Subcutaneous abdominal adipose tissue (tissue), 5 donors: ENCODE measurements around the gene LTBP1.
"Not testable (repeated sequence)": the region's sequence is repeated elsewhere in the genome, so short reads cannot be mapped to it uniquely, and the experiment has no call there.

Experiments used
- H3K27ac ChIP-seq: one replicate; pipeline ENCODE4 v1.7.0; 2013; ENCODE audit warnings: low read depth, mild to moderate bottlenecking, inconsistent platforms, low read length, moderate library complexity
- H3K27me3 ChIP-seq, 5 donors: one replicate each; pipeline ENCODE4 v1.7.0; 2013; ENCODE audit warnings: low read length in 5 of 5, inconsistent platforms in 1 of 5; ENCODE audit not compliant: control insufficient read depth in 5 of 5, insufficient read depth in 4 of 5
- H3K36me3 ChIP-seq, 5 donors: one replicate each; pipeline ENCODE4 v1.7.0; 2013; ENCODE audit warnings: low read length in 5 of 5; ENCODE audit not compliant: control insufficient read depth in 5 of 5, insufficient read depth in 5 of 5
- H3K4me1 ChIP-seq, 5 donors: one replicate each; pipeline ENCODE4 v1.7.0; 2013; ENCODE audit warnings: low read length in 5 of 5, mild to moderate bottlenecking in 3 of 5, moderate library complexity in 1 of 5; ENCODE audit not compliant: control insufficient read depth in 5 of 5, insufficient read depth in 5 of 5
- H3K4me3 ChIP-seq, 5 donors: one replicate each; pipeline ENCODE4 v1.7.0; 2013; ENCODE audit warnings: low read length in 5 of 5, low read depth in 1 of 5
- H3K9ac ChIP-seq, 5 donors: one replicate each; pipeline ENCODE4 v1.7.0; 2013; ENCODE audit warnings: low read length in 5 of 5, mild to moderate bottlenecking in 4 of 5, moderate library complexity in 3 of 5
- H3K9me3 ChIP-seq, 5 donors: one replicate each; pipeline ENCODE4 v1.7.0; 2013; ENCODE audit warnings: low read length in 5 of 5; ENCODE audit not compliant: control insufficient read depth in 5 of 5
- donor health status: healthy.
- donor health status: healthy.
- donor health status: healthy.
- donor health status: healthy.
- donor health status: healthy.

LTBP1 gene

DNA sequence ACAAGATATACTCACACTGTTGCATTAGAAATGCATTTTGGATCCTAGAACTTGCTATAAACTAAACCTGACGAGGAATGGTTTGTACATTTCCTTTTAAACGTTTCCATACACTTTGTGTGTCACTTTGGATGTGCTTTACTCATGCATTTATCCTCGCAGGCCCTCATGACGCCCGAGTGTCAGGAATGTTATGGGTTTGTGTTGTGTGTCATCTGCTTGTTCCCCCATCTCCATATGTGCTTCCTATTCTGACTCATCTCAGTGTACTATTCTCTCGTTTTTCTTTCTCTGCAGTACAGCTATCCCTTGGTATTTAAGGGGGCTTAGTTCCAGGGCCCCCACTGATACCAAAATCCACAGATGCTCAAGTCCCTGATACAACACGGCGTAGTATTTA, 408.2 kb downstream of the LTBP1 start:
- Histone ChIP-seq H3K27ac (no peak overlapping the region), H3K27me3 (no peaks in the 10 kb centered on the region), H3K4me1 (no peaks in the 10 kb centered on the region)

DNA sequence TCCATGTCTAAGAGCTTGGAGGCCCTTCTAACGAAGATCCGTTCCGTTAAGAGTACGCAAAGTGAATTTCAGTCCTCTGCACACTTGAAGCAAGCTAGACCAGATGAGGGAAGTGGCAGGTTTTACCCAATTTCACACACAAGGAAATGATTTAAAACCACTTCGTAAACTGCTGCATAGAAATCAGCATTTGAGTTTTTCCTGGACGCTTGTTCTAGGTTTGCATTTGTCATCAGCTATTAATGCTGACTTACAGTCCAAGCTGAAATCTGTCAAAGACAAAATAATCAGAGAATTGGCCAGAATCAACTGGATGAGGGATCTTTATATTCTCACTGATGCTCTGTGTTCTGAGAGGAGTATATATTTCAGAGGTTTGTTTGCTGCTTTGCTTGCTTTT, 412.1 kb downstream of the LTBP1 start:
- H3K27ac ChIP-seq, result no peak overlapping the region
- H3K4me1 ChIP-seq, result no peaks in the 10 kb centered on the region
- H3K27me3 ChIP-seq, result no peaks in the 10 kb centered on the region
- H3K9ac ChIP-seq, result no peak overlapping the region
- peaks cover 0 to 7% (median 4%) of the 10 kb centered on the region in 5 donors for H3K9me3 ChIP-seq
- no peak overlapping the region for H3K4me3 ChIP-seq
- H3K36me3 ChIP-seq, result no peaks in the 10 kb centered on the region

More for the DNA sequence above, 408.2 kb downstream of the LTBP1 start:
- H3K9ac ChIP-seq, result no peak overlapping the region
- no peaks in the 10 kb centered on the region for H3K36me3 ChIP-seq
- no peak overlapping the region for H3K4me3 ChIP-seq
- H3K9me3 ChIP-seq, result peaks cover 0 to 7% (median 4%) of the 10 kb centered on the region in 5 donors

DNA sequence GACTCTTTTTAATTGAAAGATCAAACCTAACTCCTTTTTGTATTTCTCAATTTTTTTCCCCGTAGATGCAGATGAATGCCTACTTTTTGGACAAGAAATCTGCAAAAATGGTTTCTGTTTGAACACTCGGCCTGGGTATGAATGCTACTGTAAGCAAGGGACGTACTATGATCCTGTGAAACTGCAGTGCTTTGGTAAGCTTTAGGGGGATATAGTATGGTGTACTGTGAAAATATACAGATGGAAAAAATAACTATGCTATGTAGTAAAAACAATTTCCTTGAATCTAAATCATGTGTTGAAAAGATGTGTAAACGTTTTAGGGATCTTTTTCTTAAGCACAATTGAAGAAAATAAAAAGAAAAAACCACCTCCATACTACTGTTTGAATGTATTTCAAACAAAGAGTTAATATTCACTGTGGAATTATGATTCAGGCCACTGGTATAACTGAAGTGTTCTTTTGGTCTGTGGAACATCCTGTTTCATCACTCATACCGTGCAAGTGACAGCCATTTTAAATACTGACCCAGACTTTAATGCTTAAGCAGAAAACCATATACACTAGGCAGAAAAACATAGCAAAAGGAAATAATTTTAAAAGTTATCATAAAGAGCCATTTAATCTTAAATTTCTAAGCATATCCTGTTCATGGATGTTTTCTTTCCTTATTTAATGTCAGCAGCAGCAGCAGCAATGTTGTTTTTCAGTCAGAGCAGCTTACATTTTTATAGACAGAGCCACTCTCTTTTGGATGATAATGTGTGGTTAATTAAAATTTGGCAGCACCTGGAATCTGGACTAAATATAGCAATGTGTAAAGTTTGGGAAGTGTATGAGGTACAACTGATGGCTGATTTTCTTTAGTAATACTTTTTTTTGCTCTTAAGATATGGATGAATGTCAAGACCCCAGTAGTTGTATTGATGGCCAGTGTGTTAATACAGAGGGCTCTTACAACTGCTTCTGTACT, 416.9 kb downstream of the LTBP1 start:
- no peak overlapping the region for H3K4me3 ChIP-seq
- no peak overlapping the region for H3K9ac ChIP-seq
- no peak overlapping the region for H3K27ac ChIP-seq
- H3K27me3 ChIP-seq, result no peaks in the 10 kb centered on the region
- no peaks in the 10 kb centered on the region for H3K36me3 ChIP-seq
- no peaks in the 10 kb centered on the region for H3K4me1 ChIP-seq
- H3K9me3 ChIP-seq, result no peaks in the 10 kb centered on the region

GRCh38 chr2:33365264-33365970, 418.7 kb downstream of the LTBP1 start:
- no peaks in the 10 kb centered on the region for H3K9me3 ChIP-seq
- H3K4me3 ChIP-seq, result no peak overlapping the region
- H3K9ac ChIP-seq, result no peak overlapping the region
- no peaks in the 10 kb centered on the region for H3K36me3 ChIP-seq
- H3K27ac ChIP-seq, result no peak overlapping the region
- H3K4me1 ChIP-seq, result no peaks in the 10 kb centered on the region
- H3K27me3 ChIP-seq, result no peaks in the 10 kb centered on the region

- Histone ChIP-seq H3K4me3 (no peak overlapping the region), H3K9ac (no peak overlapping the region), H3K36me3 (no peaks in the 10 kb centered on the region), H3K4me1 (no peaks in the 10 kb centered on the region), H3K27ac (no peak overlapping the region), H3K27me3 (no peaks in the 10 kb centered on the region), H3K9me3 (no peaks in the 10 kb centered on the region)
Observed at GRCh38 chr2:33366473-33366872, 419.7 kb downstream of the LTBP1 start.

GRCh38 chr2:33368524-33368923, 421.8 kb downstream of the LTBP1 start:
- not testable (repeated sequence) for H3K27ac ChIP-seq, H3K36me3 ChIP-seq, H3K4me3 ChIP-seq, H3K4me1 ChIP-seq, H3K9me3 ChIP-seq, H3K9ac ChIP-seq, H3K27me3 ChIP-seq

DNA sequence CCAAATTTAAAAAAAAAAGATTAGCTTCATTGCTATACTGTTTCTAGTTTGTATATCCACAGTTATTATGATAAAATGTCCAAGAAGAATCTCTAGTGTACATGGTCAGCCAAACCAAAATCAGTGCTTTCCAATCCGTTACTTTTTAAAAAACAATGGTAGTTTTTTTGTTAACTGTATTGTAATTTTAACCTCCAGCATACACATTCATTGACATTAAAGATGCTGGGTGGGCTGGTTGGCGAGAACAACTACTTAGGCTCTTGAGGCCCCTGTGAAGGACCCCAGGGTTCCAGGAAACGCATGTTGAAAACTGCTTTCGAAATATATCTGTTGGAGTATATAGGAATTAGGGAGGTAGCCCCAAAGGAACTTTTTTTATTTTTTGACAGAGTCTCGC, 422.4 kb downstream of the LTBP1 start:
- Histone ChIP-seq H3K27ac (no peak overlapping the region), H3K4me1 (peaks cover 0 to 8% (median 0%) of the 10 kb centered on the region in 5 donors), H3K4me3 (no peak overlapping the region), H3K9me3 (no peaks in the 10 kb centered on the region), H3K36me3 (no peaks in the 10 kb centered on the region), H3K9ac (no peak overlapping the region), H3K27me3 (no peaks in the 10 kb centered on the region)

GRCh38 chr2:33370636-33371265, 424.0 kb downstream of the LTBP1 start:
- no peak overlapping the region for H3K27ac ChIP-seq

DNA sequence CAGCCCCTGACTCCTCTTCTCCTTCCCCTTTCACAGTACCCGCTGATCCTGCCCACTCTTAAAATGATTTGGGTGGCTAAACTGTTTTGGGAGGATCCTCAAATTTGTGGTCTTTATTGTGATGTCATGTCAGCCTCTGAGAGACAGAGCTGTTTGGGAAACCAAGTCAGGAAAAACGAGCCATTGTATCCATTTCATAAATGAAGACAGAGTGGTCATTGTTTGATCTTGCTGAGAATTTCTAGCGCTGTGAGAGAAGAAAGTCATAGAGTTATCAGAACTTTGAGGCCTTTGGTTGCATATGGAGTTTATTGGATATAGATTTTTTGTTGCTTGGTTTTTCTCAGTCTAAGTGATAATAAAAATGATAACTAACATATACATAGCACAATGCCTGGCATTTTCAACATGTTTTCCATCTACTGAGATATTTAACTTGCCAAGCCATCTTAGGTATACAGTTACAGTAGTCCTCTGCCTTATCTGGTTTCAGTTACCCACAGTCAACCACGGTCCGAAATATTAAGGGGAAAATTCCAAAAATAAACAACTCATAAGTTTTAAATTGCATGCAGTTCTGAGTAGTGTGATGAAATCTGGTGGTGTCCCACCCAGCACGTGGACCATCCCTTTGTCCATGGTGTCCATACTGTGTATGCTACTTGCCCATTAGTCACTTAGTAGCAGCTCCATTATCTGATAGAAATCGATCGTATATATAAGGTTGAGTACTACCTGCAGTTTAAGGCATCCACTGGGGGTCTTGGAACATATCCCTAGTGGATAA, 424.7 kb downstream of the LTBP1 start:
- Histone ChIP-seq H3K27ac (no peak overlapping the region), H3K9ac (no peak overlapping the region), H3K27me3 (no peaks in the 10 kb centered on the region), H3K4me3 (no peak overlapping the region), H3K4me1 (peaks cover 0 to 14% (median 2%) of the 10 kb centered on the region in 5 donors), H3K9me3 (no peaks in the 10 kb centered on the region), H3K36me3 (no peaks in the 10 kb centered on the region)

More at GRCh38 chr2:33370636-33371265, 424.0 kb downstream of the LTBP1 start:
- Histone ChIP-seq H3K36me3 (no peaks in the 10 kb centered on the region), H3K9ac (no peak overlapping the region), H3K4me3 (no peak overlapping the region), H3K27me3 (no peaks in the 10 kb centered on the region), H3K4me1 (peaks cover 0 to 14% (median 2%) of the 10 kb centered on the region in 5 donors), H3K9me3 (no peaks in the 10 kb centered on the region)
